GM18907 (cell line): ENCODE measurements around the gene MYH10.

ENCODE experiments used
- ATAC-seq: cut with Tn5 transposase; IDR thresholded peaks from one replicate; pipeline ENCODE4 v1.9.1; 2021; ENCODE audit warnings: mild to moderate bottlenecking, moderate library complexity; ENCODE audit not compliant: unreplicated experiment

MYH10 gene

GRCh38 chr17:8499614-8500013 is 130.9 kb downstream of the MYH10 start:
- no peak for ATAC-seq

DNA sequence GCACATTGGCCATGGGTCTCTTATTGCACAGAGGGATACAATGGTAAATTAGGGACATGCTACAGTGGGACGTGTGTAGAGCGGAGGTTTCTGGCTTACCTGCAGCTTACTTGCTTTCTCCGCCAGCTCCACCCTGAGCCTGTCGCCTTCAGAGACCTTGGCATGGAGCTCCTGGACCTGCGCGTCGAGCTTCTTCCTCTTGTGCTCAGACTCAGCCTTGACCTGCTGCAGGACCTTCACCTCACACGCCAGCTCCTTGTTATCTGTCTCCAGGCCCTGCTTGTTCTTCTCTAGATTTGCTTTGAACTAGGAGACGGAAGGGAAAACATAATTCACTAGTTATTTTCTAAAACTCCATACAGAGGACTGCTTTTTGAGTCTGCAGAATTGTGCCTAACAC is 131.4 kb downstream of the MYH10 start:
- ATAC-seq: no peak

- no peak for ATAC-seq
Measured at GRCh38 chr17:8496081-8496480, 134.4 kb downstream of the MYH10 start.

GRCh38 chr17:8494506-8495111 is 135.9 kb downstream of the MYH10 start:
- no peak for ATAC-seq

- no peak for ATAC-seq
Measured at GRCh38 chr17:8494021-8494420, 136.5 kb downstream of the MYH10 start.

DNA sequence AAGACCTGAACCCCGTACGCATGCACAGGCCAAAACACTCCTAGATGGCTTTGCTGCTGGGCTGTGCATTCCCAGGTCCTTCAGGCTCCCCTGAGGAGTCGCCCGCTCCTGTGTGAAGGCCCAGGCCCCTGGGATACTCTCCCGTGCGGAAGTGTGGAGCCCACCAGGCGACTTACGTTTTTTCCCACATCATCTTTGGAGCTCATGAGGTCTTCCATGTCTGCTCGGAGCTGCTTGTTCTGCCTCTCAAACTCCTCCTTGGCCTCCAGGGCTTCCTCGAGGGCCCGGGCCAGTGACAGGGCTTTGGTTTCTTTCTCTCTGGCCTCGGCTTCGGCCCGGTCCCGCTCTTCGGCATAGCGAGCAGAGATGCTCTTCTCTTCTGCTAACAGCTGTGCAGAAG is 138.4 kb downstream of the MYH10 start:
- ATAC-seq: no peak

DNA sequence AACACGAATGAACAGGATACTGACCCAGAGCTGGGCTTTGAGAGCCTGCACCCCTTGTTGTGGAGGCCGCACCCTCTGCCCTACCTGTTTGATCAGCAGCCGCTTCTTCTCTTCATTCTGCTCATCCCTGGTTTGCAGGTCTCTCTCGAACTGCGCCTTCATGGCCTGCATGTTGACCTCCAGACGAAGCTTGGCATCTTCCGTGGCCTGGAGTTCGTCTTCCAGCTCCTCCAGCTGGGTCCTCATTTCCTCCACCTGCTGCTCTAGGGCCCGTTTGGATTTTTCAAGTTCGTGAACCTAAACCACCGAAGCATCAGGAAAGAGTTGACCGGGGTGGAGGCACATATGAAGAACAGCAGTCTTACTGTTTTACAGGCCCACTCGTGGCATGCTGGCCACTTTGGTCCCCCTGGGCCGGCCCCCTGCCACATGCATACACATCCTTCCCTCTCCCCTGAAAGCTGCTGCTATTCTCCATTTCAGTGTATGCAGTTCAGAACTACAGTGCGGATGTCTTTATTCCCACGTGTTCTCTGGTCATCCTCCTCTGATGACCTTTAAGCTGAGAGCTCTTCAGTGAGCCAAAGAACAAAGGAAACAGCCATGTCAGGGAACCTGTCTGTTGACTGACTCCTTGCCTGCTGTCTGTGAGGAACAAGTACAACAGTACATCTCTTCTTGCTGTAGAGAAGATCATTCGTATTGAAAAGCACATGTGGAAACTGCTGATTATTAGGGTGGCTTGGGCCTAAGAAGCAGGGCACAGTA is 140.1 kb downstream of the MYH10 start:
- no peak for ATAC-seq

GRCh38 chr17:8489841-8490240 is 140.7 kb downstream of the MYH10 start:
- no peak for ATAC-seq

- no peak for ATAC-seq
Measured at GRCh38 chr17:8488901-8489300, 141.6 kb downstream of the MYH10 start.

DNA sequence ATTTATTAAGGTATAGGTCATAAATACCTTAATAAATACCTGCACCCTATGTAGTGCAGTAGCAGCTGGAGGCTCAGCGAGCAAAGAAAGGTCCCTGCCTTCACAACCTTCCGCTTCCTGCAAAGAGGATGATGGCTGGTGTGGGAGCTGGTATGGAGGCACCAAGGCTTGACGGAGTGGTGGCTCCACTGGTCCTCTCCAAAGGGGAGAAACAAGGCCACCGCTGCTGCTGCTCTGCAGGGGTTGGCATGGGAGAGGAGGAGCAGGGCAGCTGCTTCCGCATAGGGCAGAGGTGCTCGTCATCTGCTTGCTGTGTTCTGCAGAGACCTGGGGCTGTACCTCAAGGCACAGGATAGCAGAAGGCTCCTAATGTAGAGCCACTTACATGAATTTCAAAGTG is 142.0 kb downstream of the MYH10 start:
- ATAC-seq: no peak

GRCh38 chr17:8487743-8488142 is 142.8 kb downstream of the MYH10 start:
- ATAC-seq: no peak

- ATAC-seq: no peak
Measured at GRCh38 chr17:8487130-8487645, 143.3 kb downstream of the MYH10 start.

GRCh38 chr17:8485491-8485890 is 145.0 kb downstream of the MYH10 start:
- no peak for ATAC-seq

DNA sequence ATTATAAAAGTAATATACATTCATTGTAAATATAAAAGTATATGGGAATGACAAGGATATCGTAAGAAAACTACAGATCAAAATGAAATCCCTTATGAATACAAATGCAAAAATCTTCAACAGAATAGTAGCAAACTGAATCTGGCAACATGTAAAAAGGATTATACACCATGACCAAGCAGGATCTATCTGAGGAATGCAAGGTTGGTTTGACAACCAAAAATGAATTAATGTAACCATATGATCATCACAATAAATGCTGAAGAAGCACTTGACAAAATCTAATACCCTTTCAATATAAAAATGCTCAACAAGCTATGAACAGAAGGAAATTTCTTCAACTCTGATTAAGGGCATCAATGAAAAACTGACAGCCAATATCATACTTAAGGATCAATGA is 146.1 kb downstream of the MYH10 start:
- ATAC-seq: no peak

DNA sequence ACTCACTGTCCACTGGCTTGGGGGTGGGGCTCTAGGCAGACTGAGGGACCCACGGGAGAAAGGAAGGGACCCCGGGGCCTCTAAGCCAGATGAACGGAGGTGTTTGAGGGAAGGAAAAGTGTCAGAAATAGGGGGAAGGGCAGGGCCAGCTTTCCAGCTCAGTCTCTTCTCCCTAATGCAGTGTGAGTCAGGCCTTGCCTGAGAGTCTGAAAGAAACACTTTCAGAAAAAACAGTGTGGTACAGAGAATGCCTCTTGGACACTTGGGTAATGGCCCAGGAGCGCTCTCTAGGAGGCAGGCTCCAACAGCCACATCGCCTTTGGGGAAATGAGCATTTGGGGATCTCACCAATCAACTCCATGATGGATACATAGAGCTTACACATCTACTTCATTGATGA is 148.0 kb downstream of the MYH10 start:
- no peak for ATAC-seq

DNA sequence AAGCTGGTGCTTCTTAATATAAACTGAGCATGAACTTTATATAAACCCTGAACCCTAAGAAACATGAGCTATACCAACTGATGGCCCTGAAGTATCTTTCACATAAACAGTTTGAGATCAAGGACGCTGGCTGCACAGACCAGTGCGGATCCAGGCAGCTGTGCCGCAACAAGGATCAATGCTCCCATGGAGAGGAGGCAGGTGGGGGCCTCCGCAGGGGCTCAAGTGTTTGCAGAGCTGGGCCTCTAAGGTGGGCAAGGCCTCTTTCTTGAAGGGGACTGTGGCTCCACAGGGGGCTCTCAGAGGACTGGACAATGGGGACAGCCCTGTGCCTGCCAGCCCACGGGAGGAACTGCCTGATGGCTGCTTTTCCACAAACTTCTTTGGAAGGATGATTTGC is 148.8 kb downstream of the MYH10 start:
- no peak for ATAC-seq

GRCh38 chr17:8481089-8481488 is 149.4 kb downstream of the MYH10 start:
- no peak for ATAC-seq

DNA sequence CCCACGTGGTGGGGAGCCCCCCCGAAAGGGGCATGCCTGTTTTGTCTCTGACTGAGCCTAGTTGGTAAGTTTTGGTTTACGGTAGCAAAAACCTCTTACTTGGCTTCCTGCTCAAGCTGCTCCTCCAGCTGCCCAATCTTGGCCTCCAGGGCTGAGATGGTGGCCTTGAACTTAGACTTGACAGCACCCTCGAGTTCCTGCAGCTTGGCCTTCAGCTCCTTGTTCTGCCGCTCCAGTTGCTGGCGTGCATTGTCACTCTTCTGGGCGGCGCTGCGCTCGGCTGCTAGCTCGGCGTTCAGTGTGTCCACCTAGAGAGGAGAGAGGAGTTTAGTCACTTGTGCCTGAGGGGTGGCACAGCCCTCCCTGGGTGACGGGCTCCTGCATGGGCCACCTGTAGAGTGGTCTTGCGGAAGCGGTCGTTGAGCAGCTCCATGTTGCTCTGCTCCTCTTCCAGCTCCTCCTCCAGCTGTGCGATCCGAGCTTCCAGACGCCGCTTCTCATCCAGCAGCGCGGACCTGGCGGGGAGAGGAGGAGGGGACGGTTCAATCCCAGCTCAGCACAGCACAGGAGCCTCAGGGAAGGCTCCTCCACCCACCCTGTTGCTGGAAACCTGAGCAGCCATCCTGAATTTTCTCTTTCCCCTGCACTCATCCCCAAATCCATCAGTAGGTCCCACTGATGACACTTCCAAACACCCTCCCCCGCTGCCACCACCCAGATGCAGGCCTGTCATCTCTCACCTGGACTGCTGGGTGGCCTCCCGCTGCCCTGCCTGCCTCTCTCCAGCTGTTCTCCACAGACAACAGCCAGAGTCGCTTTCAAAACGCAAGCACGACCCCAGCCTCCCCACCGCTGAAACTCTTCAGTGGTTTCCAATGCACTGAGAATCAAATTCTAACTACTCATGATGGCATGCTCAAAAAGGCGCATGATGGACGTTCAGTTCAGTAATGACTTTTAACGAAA is 150.2 kb downstream of the MYH10 start:
- ATAC-seq: no peak

GRCh38 chr17:8479431-8479947 is 151.0 kb downstream of the MYH10 start:
- no peak for ATAC-seq

DNA sequence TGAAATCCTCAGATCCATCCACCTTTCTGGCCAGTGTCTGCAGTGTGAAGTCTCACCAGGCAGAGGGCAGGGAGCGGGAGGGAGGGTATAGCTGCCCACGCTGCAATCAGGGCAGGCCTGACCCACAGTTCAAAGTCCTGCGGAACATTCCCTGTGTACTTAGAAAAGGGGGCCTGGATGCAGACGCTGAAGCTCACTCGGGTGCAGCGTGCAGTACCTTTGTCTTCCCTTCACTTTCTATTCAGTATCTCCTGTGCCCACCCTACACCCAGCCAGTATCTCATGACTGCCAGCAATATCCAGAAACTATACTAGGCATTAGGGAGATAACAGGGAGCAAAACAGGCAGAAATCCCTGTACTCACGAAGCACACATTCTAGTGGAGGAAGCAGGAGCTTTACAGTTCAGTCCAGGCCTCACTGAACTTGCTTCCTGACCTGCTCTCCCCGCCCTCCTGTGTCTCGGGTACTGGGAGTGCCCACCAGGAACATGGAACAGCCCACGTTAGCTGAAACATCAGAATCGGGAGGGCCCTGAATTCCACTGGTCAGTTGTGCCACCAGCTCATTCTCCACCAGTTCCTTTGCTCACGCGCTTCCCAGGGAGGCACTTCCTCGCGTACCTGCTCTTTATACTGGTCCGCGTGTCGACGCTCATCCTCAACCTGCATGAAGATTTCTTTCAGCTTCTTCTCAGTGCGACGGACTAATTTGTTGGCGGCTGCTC is 152.6 kb downstream of the MYH10 start:
- no peak for ATAC-seq
